Endothelial cell of umbilical vein (primary cell): ENCODE measurements around the gene ADAMTS12. TPM values are rescaled to one million over a fixed set of nuclear protein-coding genes. Genes with fewer than 3 reads are reported as not detected.

Experiments used
- BruUV-seq: library from RNA; stranded (reverse); fragments of 400-500 nt; replicated peaks from 2 replicates; lab custom pipeline; 2021; lab: Mats Ljungman, UMichigan
- CTCF ChIA-PET: fragments of 300-600, 350-600 bp; sonication (Branson Sonifier 250); formaldehyde crosslinking; loops from one replicate; lab custom pipeline; 2021; ENCODE audit warnings: antibody characterized with exemption, inconsistent platforms; lab: Charles Lee
- POLR2A ChIA-PET: fragments of 300-600, 350-600 bp; sonication (Branson Sonifier 250); formaldehyde crosslinking; loops from one replicate; lab custom pipeline; 2021; ENCODE audit warnings: antibody characterized with exemption, inconsistent platforms; lab: Charles Lee
- DNase-seq: peaks from one replicate; pipeline ENCODE4 v3.0.0-alpha.2; 2011; ENCODE audit warnings: low read depth, low spot score
- FAIRE-seq: peaks from 2 replicates; lab custom pipeline; 2011; peaks lifted over from hg19 to GRCh38; lab: Jason Lieb, UNC
- H2AFZ ChIP-seq: 2 replicates; pipeline ENCODE4 v1.6.0; 2012; ENCODE audit warnings: low read depth, low read length, control low read depth, inconsistent platforms
- H3K27ac ChIP-seq: 2 replicates; pipeline ENCODE4 v1.5.1; 2011; ENCODE audit warnings: low read depth, mild to moderate bottlenecking, control low read depth, low read length, moderate library complexity; ENCODE audit not compliant: insufficient read depth
- H3K27me3 ChIP-seq, 2 experiments: 2 replicates each; pipeline versions ENCODE4 v1.6.0 to v1.6.1; 2011; ENCODE audit warnings: low read length in 2 of 2, mixed read lengths in 1 of 2; ENCODE audit not compliant: control insufficient read depth in 2 of 2, insufficient read depth in 2 of 2
- H3K36me3 ChIP-seq, 2 experiments: 2 replicates in 1 of 2; 3 replicates in 1 of 2; pipeline ENCODE4 v1.5.1; 2011; ENCODE audit warnings: low read length in 2 of 2, mild to moderate bottlenecking in 1 of 2, moderate library complexity in 1 of 2; ENCODE audit not compliant: control insufficient read depth in 2 of 2, insufficient read depth in 2 of 2; ENCODE audit errors: extremely low read depth in 1 of 2
- H3K4me1 ChIP-seq: 3 replicates; pipeline ENCODE4 v1.5.1; 2011; ENCODE audit warnings: mild to moderate bottlenecking, low read length; ENCODE audit not compliant: control insufficient read depth, insufficient read depth; ENCODE audit errors: extremely low read depth
- H3K4me2 ChIP-seq: 2 replicates; pipeline ENCODE4 v1.6.1; 2011; ENCODE audit warnings: low read length, control low read depth, mixed read lengths; ENCODE audit not compliant: insufficient read depth
- H3K4me3 ChIP-seq, 3 experiments: fragments of 200-600 bp in 1 of 3; sonication (generic), shearing (Covaris generic) in 1 of 3; replicated peaks in 1 of 3; 2 replicates each; pipeline ENCODE4 v1.5.1; 2011 to 2016; ENCODE audit warnings: control low read depth in 3 of 3, low read length in 3 of 3, mild to moderate bottlenecking in 2 of 3, inconsistent platforms in 1 of 3, low read depth in 1 of 3, moderate library complexity in 1 of 3; ENCODE audit not compliant: insufficient read depth in 1 of 3
- H3K79me2 ChIP-seq: 2 replicates; pipeline ENCODE4 v1.6.0; 2012; ENCODE audit warnings: low read length, inconsistent platforms; ENCODE audit not compliant: control insufficient read depth, insufficient read depth
- H3K9ac ChIP-seq: replicated peaks from 2 replicates; pipeline ENCODE3; 2011; ENCODE audit warnings: low read length, control low read depth; ENCODE audit not compliant: insufficient read depth; ENCODE audit errors: extremely low read depth
- H3K9me1 ChIP-seq: replicated peaks from 3 replicates; pipeline ENCODE4 v1.6.0; 2011; ENCODE audit warnings: mild to moderate bottlenecking, low read length; ENCODE audit not compliant: control insufficient read depth, insufficient read depth; ENCODE audit errors: extremely low read depth
- H3K9me3 ChIP-seq: replicated peaks from 2 replicates; pipeline ENCODE4 v1.5.1; 2012; ENCODE audit warnings: low read length, inconsistent platforms; ENCODE audit not compliant: control insufficient read depth, insufficient read depth
- H4K20me1 ChIP-seq: replicated peaks from 2 replicates; pipeline ENCODE3; 2011; ENCODE audit warnings: mild to moderate bottlenecking, low read length; ENCODE audit not compliant: control insufficient read depth, insufficient read depth; ENCODE audit errors: extremely low read depth
- CTCF ChIP-seq, 2 donors: IDR thresholded peaks; 1 replicate in 1 of 2; 2 replicates in 1 of 2; pipeline ENCODE4 v1.5.1; 2011; ENCODE audit warnings: low read length in 2 of 2, mild to moderate bottlenecking in 2 of 2, moderate library complexity in 2 of 2, control low read depth in 1 of 2, inconsistent platforms in 1 of 2, low read depth in 1 of 2; ENCODE audit not compliant: insufficient read depth in 1 of 2; ENCODE audit errors: extremely low read depth in 1 of 2
- EZH2 ChIP-seq: IDR thresholded peaks from 2 replicates; pipeline ENCODE4 v1.6.1; 2012; ENCODE audit warnings: borderline replicate concordance, low read depth, mild to moderate bottlenecking, moderate library complexity, low read length, inconsistent platforms; ENCODE audit not compliant: severe bottlenecking
- FOS ChIP-seq: IDR thresholded peaks from 2 replicates; pipeline ENCODE4 v1.6.1; 2011; ENCODE audit warnings: mild to moderate bottlenecking, low read length, moderate library complexity, borderline replicate concordance; ENCODE audit not compliant: insufficient read depth
- GATA2 ChIP-seq: IDR thresholded peaks from 2 replicates; pipeline ENCODE4 v1.7.0; 2011; ENCODE audit warnings: low read depth, mild to moderate bottlenecking, moderate library complexity, mixed read lengths, low read length; ENCODE audit not compliant: insufficient read length, insufficient read depth
- JUN ChIP-seq: IDR thresholded peaks from 2 replicates; pipeline ENCODE4 v1.6.1; 2011; ENCODE audit warnings: borderline replicate concordance, low read depth; ENCODE audit not compliant: insufficient read length, insufficient read depth
- MYC ChIP-seq: IDR thresholded peaks from one replicate; pipeline ENCODE4 v1.6.1; 2011; ENCODE audit warnings: mild to moderate bottlenecking, low read depth, low read length
- POLR2A ChIP-seq: IDR thresholded peaks from 2 replicates; pipeline ENCODE4 v1.6.1; 2012; ENCODE audit warnings: low read depth, mild to moderate bottlenecking, control low read depth, low read length
- POLR2AphosphoS5 ChIP-seq: IDR thresholded peaks from 2 replicates; pipeline ENCODE4 v1.6.1; 2012; ENCODE audit warnings: low read depth, mild to moderate bottlenecking, control low read depth, low read length, moderate library complexity; ENCODE audit not compliant: insufficient read depth
- dilution Hi-C: fragments of 300-500 bp; cut with MboI; formaldehyde crosslinking; loops from one replicate; pipeline ENCODE4 v1.15.0; 2019; ENCODE audit warnings: low sequenced_read_pairs; ENCODE audit not compliant: extremely low pct_ligation_motif_present
- intact Hi-C: fragments of 100-400 bp; cut with micrococcal nuclease; formaldehyde crosslinking; loops from one replicate; pipeline ENCODE4 v1.10.0; 2022
- polyA plus RNA-seq, 4 experiments: library from polyadenylated mRNA; depleted of rRNA in 3 of 4; stranded (reverse) in 3 of 4; unstranded in 1 of 4; fragments of >200 nt; gene quantifications; 2 replicates each; pipeline versions ENCODE4 v1.2.1 to v1.2.3, GENCODE V29; 2011 to 2012; ENCODE audit warnings: missing spikeins in 1 of 4
- total RNA-seq: library from RNA; stranded (reverse); gene quantifications from 2 replicates; pipeline ENCODE4 v1.2.3, GENCODE V29; 2021
- TF ChIP-seq, protein P1 (sequence below): IDR thresholded peaks from 2 replicates; pipeline ENCODE4 v1.6.1; 2011; ENCODE audit not compliant: insufficient read depth, insufficient read length

The ADAMTS12 gene
- total and polyA plus RNA-seq, 2 donors (not counting 3 experiments of a cell fraction or from before 2014, with no cell fraction given): 0.88 TPM; not detected in 1

- Histone ChIP-seq H4K20me1 (no peaks in the 10 kb centered on the region), H3K4me2 (no peak overlapping the region), H3K4me1 (no peaks in the 10 kb centered on the region), H3K79me2 (no peaks in the 10 kb centered on the region), H3K9me1 (no peaks in the 10 kb centered on the region), H3K27ac (no peak overlapping the region), H3K9ac (no peak overlapping the region), H3K27me3 (no peaks in the 10 kb centered on the region), H3K36me3 (no peaks in the 10 kb centered on the region), H2AFZ (no peak overlapping the region), H3K4me3 (no peak overlapping the region), H3K9me3 (no peaks in the 10 kb centered on the region)
- no TSS peak for BruUV-seq
- TF ChIP-seq EZH2 (no peak), POLR2AphosphoS5 (no peak), POLR2A (no peak), FOS (no peak), CTCF (IDR thresholded peaks at IDR 0.05; ENCODE audit: extremely low read depth in 1 of 2, insufficient read depth in 1 of 2, low read depth in 1 of 2, low read length in 2 of 2) (no peak), MYC (no peak)
- dilution Hi-C loops: no loop called here
- DNase-seq (no peak), FAIRE-seq (no peak)
- ChIA-PET CTCF (interaction anchor here (1.5 kb wide), 1 partner anchor 23 kb away, joined by 3 read pairs; no protein-coding TSS in a partner anchor), POLR2A (no interaction called here)
- intact Hi-C loops: no loop called here
Observed at GRCh38 chr5:33720176-33720575, 171.6 kb downstream of the ADAMTS12 start.

DNA sequence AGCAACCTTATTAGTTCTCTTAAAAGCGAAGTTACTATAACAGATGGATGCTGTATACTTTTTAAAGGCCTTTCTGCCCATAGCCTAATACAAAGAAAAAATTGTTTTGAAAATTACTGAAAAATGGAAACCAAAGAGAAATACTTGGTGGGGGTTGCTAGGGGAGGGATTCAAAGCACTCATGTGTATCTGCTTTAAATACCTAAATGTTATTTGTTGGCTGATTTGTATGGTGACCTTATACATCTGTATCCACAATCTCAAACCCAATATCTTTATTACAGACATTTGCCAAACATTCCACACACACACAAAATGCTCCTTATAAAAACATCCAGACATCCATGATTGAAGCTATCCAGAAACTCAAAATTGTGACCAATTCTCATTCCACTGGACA is 172.0 kb downstream of the ADAMTS12 start:
- no peak overlapping the region for H3K9ac ChIP-seq
- no peaks in the 10 kb centered on the region for H3K9me1 ChIP-seq
- no peak for FAIRE-seq
- intact Hi-C loops (no loop called here), dilution Hi-C loops (no loop called here)
- ChIA-PET POLR2A (no interaction called here), CTCF (no interaction called here)
- no peak overlapping the region for H3K4me3 ChIP-seq
- no peak overlapping the region for H2AFZ ChIP-seq
- TF ChIP-seq GATA2 (no peak), POLR2AphosphoS5 (no peak), POLR2A (no peak), FOS (no peak), MYC (no peak), JUN (no peak), EZH2 (no peak), CTCF (IDR thresholded peaks at IDR 0.05; ENCODE audit: extremely low read depth in 1 of 2, insufficient read depth in 1 of 2, low read depth in 1 of 2, low read length in 2 of 2) (no peak)
- TF ChIP-seq, protein P1, sequence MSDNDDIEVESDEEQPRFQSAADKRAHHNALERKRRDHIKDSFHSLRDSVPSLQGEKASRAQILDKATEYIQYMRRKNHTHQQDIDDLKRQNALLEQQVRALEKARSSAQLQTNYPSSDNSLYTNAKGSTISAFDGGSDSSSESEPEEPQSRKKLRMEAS: no peak
- no peak overlapping the region for H3K27ac ChIP-seq
- no peaks in the 10 kb centered on the region for H3K36me3 ChIP-seq
- no peaks in the 10 kb centered on the region for H3K27me3 ChIP-seq
- no peaks in the 10 kb centered on the region for H3K4me1 ChIP-seq
- H3K79me2 ChIP-seq: no peaks in the 10 kb centered on the region
- H4K20me1 ChIP-seq: no peaks in the 10 kb centered on the region
- H3K9me3 ChIP-seq: no peaks in the 10 kb centered on the region
- no TSS peak for BruUV-seq
- no peak for DNase-seq
- no peak overlapping the region for H3K4me2 ChIP-seq
